A673 (cell line): ENCODE measurements around the gene WDR62. TPM values are rescaled to one million over a fixed set of nuclear protein-coding genes. Genes with fewer than 3 reads are reported as not detected.

Experiments used
- BruUV-seq: library from RNA; stranded (reverse); fragments of 400-500 nt; replicated peaks from 2 replicates; lab custom pipeline; 2021; lab: Mats Ljungman, UMichigan
- CTCF ChIA-PET: fragments of 300-600 bp; sonication (Branson Sonifier 250); formaldehyde crosslinking; loops from one replicate; lab custom pipeline; 2022; ENCODE audit warnings: antibody characterized with exemption; lab: Charles Lee
- POLR2A ChIA-PET: fragments of 300-600 bp; sonication (Branson Sonifier 250); formaldehyde crosslinking; loops from one replicate; lab custom pipeline; 2022; ENCODE audit warnings: antibody characterized with exemption; ENCODE audit not compliant: low non-redundant PET; lab: Charles Lee
- DNase-seq: peaks from one replicate; pipeline ENCODE4 v3.0.0-alpha.2; 2015; ENCODE audit warnings: low spot score
- H3K27ac ChIP-seq: fragments of 200-600 bp; sonication (generic); 2 replicates; pipeline ENCODE4 v1.5.1; 2016; ENCODE audit warnings: mixed run types, low read depth, mild to moderate bottlenecking, mixed read lengths, antibody characterized with exemption, low read length; ENCODE audit not compliant: poor library complexity, severe bottlenecking
- H3K27me3 ChIP-seq: fragments of 200-600 bp; sonication (generic); replicated peaks from 2 replicates; pipeline ENCODE4 v1.6.1; 2017; ENCODE audit warnings: mixed run types, low read depth, mild to moderate bottlenecking, mixed read lengths, antibody characterized with exemption, low read length; ENCODE audit not compliant: insufficient read depth, poor library complexity
- H3K36me3 ChIP-seq: fragments of 200-600 bp; sonication (generic); 2 replicates; pipeline ENCODE4 v1.6.1; 2016; ENCODE audit warnings: mixed run types, mild to moderate bottlenecking, mixed read lengths, antibody characterized with exemption, low read length; ENCODE audit not compliant: insufficient read depth, poor library complexity, severe bottlenecking
- H3K4me1 ChIP-seq: fragments of 200-600 bp; sonication (generic); 2 replicates; pipeline ENCODE4 v1.6.1; 2017; ENCODE audit warnings: mixed run types, mild to moderate bottlenecking, mixed read lengths, antibody characterized with exemption, low read length; ENCODE audit not compliant: insufficient read depth, poor library complexity, severe bottlenecking
- H3K4me3 ChIP-seq: fragments of 200-600 bp; sonication (generic); 2 replicates; pipeline ENCODE4 v1.5.1; 2016; ENCODE audit warnings: low read depth, mixed run types, mild to moderate bottlenecking, mixed read lengths, low read length; ENCODE audit not compliant: poor library complexity, severe bottlenecking
- H3K9me3 ChIP-seq: fragments of 200-600 bp; sonication (generic); 2 replicates; pipeline ENCODE4 v1.6.1; 2016; ENCODE audit warnings: mixed run types, low read depth, mild to moderate bottlenecking, mixed read lengths, antibody characterized with exemption, low read length; ENCODE audit not compliant: poor library complexity, severe bottlenecking
- CTCF ChIP-seq: fragments of 300-800, 200-600 bp; sonication (generic); conservative IDR thresholded peaks from 2 replicates; pipeline ENCODE4 v1.5.1; 2017; ENCODE audit warnings: low read depth, mild to moderate bottlenecking, antibody characterized with exemption, low read length, moderate library complexity, mixed read lengths
- EZH2 ChIP-seq: fragments of 200-600 bp; sonication (generic); IDR thresholded peaks from 2 replicates; pipeline ENCODE4 v1.6.1; 2017; ENCODE audit warnings: borderline replicate concordance, low read depth, mild to moderate bottlenecking, mixed read lengths, antibody characterized with exemption, low read length; ENCODE audit not compliant: poor library complexity, severe bottlenecking
- intact Hi-C: fragments of 100-400 bp; cut with micrococcal nuclease; formaldehyde crosslinking; loops from one replicate; pipeline ENCODE4 v1.10.0; 2022; ENCODE audit not compliant: unreplicated experiment
- total RNA-seq: library from RNA; stranded (reverse); gene quantifications from 2 replicates; pipeline ENCODE4 v1.2.3, GENCODE V29; 2021

The WDR62 gene
- total RNA-seq, 1 experiment from 2014 or later, result 40.4 TPM

GRCh38 chr19:36073121-36073876 is 18.6 kb downstream of the WDR62 start:
- Histone ChIP-seq H3K4me3 (no peak overlapping the region), H3K27me3 (no peaks in the 10 kb centered on the region), H3K9me3 (no peaks in the 10 kb centered on the region), H3K36me3 (peaks cover 55% of the 10 kb centered on the region), H3K4me1 (no peaks in the 10 kb centered on the region), H3K27ac (no peak overlapping the region)
- intact Hi-C loops, result no loop called here
- ChIA-PET CTCF (no interaction called here), POLR2A (interaction anchor here (0.6 kb wide), 1 partner anchor 153 kb away, joined by 3 read pairs; no protein-coding TSS in a partner anchor)
- DNase-seq, result no peak
- TF ChIP-seq CTCF (no peak), EZH2 (no peak)
- BruUV-seq, result no TSS peak

GRCh38 chr19:36079389-36079945 is 24.8 kb downstream of the WDR62 start:
- ChIA-PET POLR2A (no interaction called here), CTCF (no interaction called here)
- BruUV-seq, result no TSS peak

GRCh38 chr19:36081385-36081784 is 26.7 kb downstream of the WDR62 start:
- ChIA-PET POLR2A (no interaction called here), CTCF (interaction anchor here (0.6 kb wide), 1 partner anchor 15 kb away, joined by 3 read pairs; no protein-coding TSS in a partner anchor)
- H3K36me3 ChIP-seq, result peaks cover 51% of the 10 kb centered on the region
- DNase-seq, result no peak
- H3K4me3 ChIP-seq, result no peak overlapping the region
- no peaks in the 10 kb centered on the region for H3K27me3 ChIP-seq
- no peaks in the 10 kb centered on the region for H3K4me1 ChIP-seq
- no peak overlapping the region for H3K27ac ChIP-seq
- BruUV-seq, result no TSS peak
- no peak for TF ChIP-seq EZH2
- TF ChIP-seq CTCF, result no peak
- no peaks in the 10 kb centered on the region for H3K9me3 ChIP-seq
- intact Hi-C loops, result no loop called here

More at GRCh38 chr19:36079389-36079945, 24.8 kb downstream of the WDR62 start:
- Histone ChIP-seq H3K27me3 (no peaks in the 10 kb centered on the region), H3K36me3 (peaks cover 55% of the 10 kb centered on the region), H3K9me3 (no peaks in the 10 kb centered on the region), H3K27ac (no peak overlapping the region), H3K4me1 (no peaks in the 10 kb centered on the region), H3K4me3 (no peak overlapping the region)
- DNase-seq, result no peak
- TF ChIP-seq EZH2, result no peak
- intact Hi-C loops, result no loop called here
